GM21381 (cell line): ENCODE measurements around the gene MARCHF11.

ENCODE experiments used
- ATAC-seq: cut with Tn5 transposase; IDR thresholded peaks from one replicate; pipeline ENCODE4 v1.9.1; 2021; ENCODE audit warnings: mild to moderate bottlenecking, moderate library complexity; ENCODE audit not compliant: unreplicated experiment

MARCHF11 gene

DNA sequence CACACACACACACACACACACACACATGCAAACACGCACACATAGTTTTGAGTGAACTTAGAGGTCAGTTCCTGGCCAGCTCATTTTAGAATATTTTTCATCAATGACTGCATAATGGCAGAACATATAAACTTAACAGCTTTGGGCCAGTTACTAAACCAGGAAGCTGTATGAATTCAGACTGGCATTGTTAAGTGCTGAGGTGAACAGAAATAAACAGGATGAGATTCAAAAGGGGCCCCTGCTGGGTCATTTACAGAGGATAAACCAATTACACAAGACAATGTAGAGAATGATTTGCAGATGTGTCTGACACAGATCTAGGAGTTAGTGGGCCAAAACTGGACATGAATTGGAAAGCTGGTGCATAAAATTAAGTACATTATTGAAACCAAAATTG, 44.6 kb downstream of the MARCHF11 start:
- ATAC-seq, result no peak

DNA sequence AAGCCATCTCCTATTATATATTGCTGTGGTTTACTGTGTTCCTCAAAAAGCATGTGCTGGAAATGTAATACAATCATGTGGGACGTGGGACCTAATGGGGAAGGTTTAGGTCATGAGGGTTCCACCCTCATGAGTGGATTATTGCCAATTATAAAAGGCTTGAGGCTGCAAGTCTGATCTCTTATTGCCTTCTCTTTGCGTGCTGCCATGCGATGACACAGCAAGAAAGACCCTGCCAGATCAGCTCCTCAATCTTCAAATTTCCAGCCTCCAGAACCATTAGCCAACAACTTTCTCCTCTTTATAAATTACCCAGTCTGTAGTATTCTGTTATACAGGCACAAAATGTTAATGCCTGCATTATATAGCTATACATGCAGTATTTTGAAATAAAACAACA, 45.4 kb downstream of the MARCHF11 start:
- ATAC-seq, result no peak

- ATAC-seq, result no peak
These were observed 47.7 kb downstream of the MARCHF11 start for GRCh38 chr5:16131878-16132277.

DNA sequence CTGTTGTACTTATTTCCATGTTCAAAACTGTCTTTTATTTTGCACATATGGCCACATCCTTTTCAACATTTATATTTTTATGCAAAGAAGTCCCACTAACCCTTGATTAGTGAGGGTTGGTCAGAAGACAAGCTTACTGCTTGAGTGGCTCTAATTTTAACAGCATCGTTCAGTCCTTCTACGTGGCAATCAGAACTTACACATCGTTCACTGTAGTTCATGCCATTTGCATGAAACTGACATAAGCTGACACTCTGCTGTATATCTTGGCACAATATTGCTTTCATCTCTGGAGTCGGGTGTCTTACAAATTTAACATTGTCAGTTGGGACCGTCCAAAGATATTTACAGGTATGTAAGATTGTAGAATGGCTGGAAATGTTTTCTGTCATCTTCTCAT, 50.6 kb downstream of the MARCHF11 start:
- ATAC-seq, result no peak

GRCh38 chr5:16127865-16128544, 51.6 kb downstream of the MARCHF11 start:
- no peak for ATAC-seq

GRCh38 chr5:16120579-16120978, 59.0 kb downstream of the MARCHF11 start:
- ATAC-seq, result no peak

DNA sequence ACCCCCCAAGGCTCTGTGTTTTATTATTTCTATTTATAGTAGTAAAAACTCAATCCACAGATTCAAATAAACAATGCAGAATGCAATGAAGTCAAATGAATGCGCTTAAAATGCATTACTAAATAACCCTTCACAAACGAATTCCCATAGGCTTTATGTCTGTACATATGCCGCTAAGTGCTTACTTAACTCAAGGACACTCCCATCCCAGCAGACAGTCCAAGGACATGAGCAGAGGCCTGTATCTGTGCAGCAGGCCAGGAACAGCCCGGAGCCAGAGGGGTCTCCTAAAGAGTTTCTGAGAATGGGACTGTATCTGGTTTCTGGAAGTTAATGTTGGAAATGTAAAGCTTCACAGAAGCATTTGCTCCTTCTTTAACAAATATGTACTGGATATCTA, 59.8 kb downstream of the MARCHF11 start:
- no peak for ATAC-seq

GRCh38 chr5:16115140-16115539, 64.5 kb downstream of the MARCHF11 start:
- no peak for ATAC-seq

- ATAC-seq, result no peak
These were observed 71.2 kb downstream of the MARCHF11 start for GRCh38 chr5:16108418-16108817.

GRCh38 chr5:16104961-16105360, 74.6 kb downstream of the MARCHF11 start:
- no peak for ATAC-seq

DNA sequence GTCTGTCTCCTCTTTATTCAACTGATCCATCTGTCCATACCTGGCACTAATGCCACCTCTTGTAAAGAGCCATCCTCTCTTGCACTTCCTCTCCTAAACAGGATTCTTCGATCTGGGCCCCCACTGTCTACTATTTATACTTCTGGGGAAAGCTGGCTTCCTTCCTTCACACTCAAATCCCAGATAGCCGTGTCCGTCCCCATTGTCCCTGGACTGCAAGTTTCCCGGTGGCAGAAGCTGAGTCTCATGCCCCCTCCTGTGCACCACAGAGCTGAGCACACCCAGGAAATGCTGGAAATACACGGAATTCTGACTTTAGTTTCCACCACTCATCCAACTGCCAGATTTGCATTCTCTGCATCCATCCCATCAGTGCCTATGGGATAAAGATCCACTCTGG, 84.0 kb downstream of the MARCHF11 start:
- ATAC-seq, result no peak

DNA sequence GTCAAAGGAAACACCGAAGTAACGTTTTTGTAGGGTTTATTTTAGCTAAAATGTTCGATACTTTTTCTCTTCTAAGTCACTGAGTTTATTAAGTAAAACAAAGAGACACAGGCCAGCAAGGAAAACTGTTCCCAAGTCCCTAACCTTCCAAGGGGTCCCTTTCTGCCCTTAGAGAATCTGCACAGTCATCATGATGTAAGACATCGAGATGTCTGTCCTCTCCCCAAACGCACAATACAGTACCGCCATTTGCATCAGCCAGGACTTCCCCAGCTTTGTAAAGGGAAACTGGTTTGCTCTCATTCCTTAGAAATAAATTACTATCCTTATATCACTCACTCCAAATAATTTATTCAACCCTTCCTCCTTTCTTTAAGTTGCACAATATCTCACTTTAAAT, 89.3 kb downstream of the MARCHF11 start:
- ATAC-seq, result no peak

- ATAC-seq, result no peak
These were observed 96.6 kb downstream of the MARCHF11 start for GRCh38 chr5:16082982-16083381.

DNA sequence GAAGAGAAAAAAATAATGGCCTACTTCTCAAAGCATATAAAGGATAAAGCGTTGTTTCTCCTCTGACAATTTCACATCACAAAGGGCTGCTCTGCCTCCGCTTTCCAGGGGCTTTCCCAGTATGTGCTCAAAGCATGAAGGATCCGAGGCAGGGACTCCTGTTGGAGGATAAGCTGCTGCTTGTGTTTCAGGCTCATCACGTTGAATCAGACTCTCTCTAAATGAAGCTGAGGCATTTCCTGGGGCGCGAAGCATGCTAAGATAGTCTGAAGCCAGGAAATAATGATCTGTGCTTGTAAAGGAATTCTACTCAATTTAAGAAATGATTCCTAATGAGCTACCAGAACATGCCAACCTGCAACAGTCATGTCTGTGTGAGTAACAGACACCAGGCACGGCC, 97.5 kb downstream of the MARCHF11 start:
- ATAC-seq, result no peak

DNA sequence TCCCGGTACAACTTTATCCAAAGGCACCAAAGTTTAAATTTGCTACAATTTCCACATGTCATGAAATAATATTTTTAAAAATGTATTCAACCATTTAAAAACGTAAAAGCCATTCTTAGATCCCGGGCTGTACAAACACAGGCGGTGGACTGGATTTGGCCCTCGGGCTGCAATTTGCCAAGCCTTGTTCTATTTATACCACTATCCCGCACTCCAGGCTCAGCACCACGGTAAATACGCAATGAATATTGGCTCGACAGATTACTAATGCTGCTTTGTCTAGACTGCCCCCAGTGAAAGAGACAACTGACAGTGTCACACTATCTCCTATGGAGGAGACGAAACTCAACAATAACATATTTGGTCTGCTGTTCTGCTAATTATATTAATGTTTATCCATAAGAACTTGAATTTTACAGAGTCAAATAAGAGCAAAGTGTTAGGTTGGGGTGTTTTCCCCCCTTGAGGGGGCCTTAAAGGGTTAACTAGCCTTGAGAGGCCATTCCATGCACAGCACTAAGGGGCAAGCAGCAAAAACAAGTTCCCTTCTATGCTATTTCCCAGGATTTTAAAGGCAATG, 98.1 kb downstream of the MARCHF11 start:
- no peak for ATAC-seq

- no peak for ATAC-seq
These were observed 102.9 kb downstream of the MARCHF11 start for GRCh38 chr5:16076657-16077056.

DNA sequence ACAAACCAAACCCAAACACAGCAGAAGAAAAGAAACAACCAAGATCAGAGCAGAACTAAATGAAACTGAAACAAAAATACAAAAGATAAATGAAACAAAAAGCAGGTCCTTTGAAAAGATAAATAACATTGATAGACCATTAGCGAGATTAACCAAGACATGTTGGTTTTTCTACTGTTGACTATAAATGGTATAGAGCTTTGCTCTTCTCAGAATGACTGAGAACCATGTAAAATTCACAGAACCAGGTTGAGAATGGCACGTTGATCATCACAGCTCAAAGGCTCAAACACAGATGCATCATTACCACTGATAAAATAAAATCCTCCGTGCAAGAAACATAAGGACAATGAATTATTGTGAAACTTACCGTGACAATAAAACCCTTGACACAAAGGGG, 105.2 kb downstream of the MARCHF11 start:
- ATAC-seq, result no peak

DNA sequence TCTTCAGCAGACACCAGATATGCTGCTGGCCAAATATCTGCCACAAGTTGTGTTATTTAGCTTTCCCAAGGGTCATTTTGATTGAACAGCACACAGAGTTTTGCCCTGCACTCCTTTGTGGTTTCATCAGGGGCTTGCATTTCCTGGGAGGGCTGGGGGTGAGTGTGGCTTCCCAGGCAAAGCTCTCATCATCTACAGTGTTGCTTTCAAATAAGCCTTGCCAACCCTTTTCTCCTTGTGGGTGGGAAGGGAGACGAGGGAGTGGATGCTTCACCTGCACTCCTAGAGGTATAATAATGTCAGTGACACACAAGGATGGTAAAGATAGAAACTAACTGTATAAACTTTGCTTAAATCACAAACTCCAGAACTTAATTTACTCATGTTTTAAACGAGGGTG, 107.0 kb downstream of the MARCHF11 start:
- ATAC-seq, result no peak

DNA sequence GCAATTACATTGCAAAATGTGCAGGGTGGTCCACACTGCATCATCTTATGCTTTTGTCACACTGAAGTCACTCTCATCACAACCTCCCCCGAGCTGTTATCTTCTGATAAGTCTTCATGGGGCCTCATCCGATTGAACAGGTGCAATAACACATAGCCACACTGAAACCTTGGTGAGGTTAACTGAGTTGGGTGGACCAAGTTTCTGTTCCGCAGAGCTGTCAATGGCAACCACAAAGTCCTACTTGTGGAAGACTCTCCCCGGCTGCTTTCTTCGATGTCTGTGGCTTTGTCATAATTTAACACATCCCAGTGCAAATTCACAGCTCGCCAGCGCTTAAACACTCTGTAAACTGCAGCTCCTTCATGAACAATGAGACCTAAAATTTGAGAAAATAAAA, 112.2 kb downstream of the MARCHF11 start:
- no peak for ATAC-seq

DNA sequence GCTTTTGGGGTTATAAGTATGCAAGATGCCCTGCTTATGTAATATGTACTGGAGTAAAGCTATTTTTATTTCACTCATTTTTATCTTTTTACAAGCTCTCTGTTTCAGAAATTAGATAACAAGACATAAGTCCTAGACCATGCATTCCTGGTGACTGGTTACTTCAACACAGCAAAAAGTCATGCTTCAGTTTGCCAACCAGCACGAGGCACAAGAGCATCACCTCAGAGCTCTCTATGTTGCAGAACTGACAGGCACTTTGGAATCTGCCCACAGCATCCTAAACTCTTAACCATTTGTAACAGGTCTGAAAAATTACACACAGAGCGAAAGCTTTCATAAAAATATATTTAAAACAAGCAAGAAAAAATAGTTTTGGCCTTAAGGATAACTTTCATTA, 112.8 kb downstream of the MARCHF11 start:
- ATAC-seq, result no peak

- no peak for ATAC-seq
These were observed 113.3 kb downstream of the MARCHF11 start for GRCh38 chr5:16066320-16066719.

DNA sequence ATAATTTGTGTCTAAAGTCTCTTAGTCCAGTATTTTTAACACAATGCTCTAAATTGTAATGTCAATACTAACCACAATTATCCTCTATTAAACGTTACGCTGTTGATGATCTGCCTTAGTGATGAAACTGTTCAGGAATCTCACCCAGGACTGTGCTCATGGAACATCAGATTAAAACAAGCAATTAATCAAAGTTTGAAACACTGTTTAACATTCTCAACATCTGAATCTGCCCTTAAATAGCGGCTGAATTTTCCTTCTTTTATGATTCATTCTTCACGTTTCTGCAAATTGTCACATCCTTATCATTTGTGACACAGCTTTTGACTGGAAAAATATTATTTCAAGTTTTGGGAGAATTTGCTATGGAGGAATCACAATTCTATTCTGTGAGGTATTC, 113.8 kb downstream of the MARCHF11 start:
- no peak for ATAC-seq
